GM21423 (cell line): ENCODE results near the gene PPP1R12C.
"Not testable (repeated sequence)": the region's sequence is repeated elsewhere in the genome, so short reads cannot be mapped to it uniquely, and the experiment has no call there.

Experiments used
- ATAC-seq: cut with Tn5 transposase; IDR thresholded peaks from one replicate; pipeline ENCODE4 v1.9.1; 2021; ENCODE audit warnings: mild to moderate bottlenecking, moderate library complexity; ENCODE audit not compliant: unreplicated experiment

PPP1R12C gene

DNA sequence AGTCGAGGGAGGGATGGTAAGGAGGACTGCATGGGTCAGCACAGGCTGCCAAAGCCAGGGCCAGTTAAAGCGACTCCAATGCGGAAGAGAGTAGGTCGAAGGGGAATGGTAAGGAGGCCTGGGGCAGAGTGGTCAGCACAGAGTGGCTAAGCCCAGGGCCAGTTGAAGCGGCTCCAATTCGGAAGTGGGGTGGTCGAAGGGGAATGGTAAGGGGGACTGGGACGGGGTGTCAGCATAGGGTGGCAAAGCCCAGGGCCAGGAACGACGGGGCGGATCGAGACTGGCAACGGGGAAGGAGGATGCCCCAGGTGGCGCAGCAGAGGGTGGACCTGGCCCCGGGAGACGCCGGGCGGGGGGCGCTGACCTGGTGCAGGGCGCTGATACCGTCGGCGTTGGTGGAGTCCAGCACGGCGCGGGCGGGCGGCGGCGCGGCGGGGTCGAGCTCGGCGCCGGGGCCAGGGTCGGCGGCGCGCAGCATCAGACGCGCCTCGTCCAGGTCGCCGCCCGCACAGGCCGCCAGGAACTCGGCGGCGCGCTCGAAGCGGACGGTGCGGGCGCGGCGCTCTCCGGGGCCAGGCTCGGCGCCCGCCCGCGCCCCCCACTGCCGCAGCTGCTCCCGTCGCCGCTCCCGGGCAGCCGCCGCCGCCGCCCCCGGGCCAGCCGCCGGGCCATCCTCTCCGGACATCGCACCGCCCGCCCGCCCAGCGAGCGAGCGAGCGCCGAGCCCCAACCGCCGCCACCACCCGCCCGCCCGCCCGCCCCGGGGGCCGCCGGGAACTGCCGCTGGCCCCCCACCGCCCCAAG, at the start of gene PPP1R12C:
Gene PPP1R12C (minus strand): TSS at position 779 of the 804 bp plus-strand sequence. CDS start 94 bp downstream, at position 685.
- ATAC-seq: peak; percentile 10

DNA sequence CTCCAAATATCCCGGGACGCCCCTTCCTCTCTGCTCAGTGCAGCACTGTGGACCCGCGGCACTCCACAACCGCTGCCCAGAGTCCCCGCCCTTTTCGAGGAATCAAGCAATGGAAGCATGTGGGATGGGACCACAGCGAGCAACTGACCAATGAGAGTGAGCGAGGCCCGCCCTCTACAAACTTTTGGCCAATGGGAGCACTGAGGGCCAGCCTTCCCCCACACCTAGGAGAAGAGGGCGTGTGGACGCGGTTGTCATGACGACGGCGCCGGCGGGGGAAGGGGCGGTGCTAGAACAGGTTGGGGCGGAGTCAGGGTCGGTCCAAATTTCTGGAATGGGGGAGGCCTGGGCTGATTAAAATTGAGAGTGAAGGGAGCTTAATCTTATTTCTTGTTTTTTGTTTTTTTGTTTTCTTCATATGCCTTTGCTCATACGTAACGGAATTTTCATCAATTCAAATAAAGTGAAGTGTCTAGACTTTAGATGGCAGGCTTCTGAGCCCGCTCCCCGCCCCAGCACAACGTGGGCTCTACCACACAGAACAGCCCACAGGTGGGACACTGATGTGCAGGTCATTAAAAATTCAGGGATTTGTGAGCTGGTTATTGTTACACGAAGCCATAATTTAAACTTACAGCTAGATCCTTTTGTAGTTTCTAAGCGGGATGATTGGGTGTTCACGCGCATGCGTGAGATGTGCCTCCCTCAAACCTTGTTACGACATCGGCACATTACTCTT, 49.3 kb upstream of the PPP1R12C start, which contains the start of gene DNAAF3:
Gene DNAAF3 (minus strand): TSS at position 84 of the 739 bp plus-strand sequence. CDS start 200 bp downstream, outside the sequence.
- ATAC-seq: peak; percentile 86

DNA sequence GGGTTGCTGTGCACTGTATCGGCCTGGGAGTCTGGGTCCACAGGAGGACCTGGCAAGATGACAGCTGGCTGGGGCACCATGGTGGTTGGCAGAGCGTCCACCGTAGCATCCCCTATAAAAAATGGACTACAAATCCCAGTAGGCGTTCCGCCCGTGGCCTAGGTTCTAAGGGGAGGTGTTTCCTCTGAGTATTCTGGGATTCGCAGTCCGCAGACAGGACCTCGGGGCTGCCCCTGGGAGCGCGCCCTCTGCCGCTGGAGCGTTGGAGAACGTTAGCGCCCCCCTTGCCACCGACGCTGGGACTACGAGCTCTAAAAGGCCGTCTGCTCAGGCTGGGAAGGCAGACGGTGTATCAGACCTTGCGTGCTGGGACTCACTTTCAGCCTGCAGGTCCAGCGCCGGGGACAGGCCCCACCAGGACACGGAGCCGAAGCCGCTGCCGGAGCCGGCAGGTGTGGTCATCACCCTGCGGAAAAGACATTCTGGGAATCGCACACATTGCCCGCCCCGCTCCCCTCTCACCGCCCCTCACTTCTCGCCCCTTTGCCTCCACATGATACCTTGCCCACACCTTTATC, 48.6 kb upstream of the PPP1R12C start:
- no peak for ATAC-seq

DNA sequence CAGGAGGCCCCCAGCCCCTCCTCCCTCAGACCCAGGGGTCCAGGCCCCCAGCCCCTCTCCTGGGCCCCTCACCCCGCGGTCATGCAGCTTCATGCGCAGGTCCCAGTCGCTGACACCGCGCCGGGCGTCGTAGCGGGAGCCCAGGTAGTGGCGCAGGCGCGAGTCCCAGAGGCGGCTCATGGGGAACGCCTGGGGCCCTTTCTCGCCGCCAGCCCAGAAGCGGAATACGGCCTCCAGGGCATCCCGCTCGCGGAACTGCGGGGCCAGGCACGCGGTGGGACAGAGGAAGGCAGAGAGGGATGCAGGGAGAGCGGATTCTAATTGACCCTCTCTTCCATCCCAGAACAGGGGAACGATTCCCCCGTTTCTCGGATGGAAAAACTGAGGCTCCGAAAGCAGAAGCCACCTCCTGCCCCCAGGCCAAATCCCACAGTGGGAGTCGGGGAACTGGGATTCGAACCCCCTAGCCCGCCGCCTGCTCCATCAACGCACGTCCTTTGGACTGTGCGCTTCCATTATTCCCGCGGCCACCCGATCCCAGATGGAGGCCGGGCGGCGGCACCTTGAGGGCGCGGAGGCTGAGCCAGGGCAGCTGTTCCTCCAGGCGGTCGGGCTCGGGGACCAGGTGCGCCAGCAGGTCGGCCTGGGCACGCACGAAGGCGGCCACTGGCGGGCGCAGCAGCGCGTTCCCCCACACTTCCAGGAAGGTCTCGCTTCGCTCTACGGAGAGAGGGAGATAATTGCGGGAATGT, 44.3 kb upstream of the PPP1R12C start:
- ATAC-seq: no peak

DNA sequence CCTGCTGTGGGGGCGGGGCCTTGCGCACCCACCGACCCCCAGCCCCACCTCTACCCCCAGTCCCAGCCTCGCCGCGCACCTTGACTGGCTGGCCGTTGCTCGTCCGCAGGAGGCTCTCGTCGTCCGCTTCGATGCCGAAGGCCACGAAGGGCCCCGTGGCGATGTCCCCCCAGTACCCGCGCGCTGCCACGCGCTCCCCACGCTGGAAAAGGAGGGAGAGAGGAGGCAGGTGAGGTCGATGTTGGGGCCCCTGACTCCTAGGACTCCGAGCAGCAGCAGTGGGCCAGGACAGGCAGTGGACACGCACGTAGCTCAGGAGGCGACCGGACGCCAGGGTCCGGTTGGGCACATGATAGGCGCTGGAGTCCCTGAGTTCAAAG, 43.5 kb upstream of the PPP1R12C start:
- ATAC-seq: no peak

DNA sequence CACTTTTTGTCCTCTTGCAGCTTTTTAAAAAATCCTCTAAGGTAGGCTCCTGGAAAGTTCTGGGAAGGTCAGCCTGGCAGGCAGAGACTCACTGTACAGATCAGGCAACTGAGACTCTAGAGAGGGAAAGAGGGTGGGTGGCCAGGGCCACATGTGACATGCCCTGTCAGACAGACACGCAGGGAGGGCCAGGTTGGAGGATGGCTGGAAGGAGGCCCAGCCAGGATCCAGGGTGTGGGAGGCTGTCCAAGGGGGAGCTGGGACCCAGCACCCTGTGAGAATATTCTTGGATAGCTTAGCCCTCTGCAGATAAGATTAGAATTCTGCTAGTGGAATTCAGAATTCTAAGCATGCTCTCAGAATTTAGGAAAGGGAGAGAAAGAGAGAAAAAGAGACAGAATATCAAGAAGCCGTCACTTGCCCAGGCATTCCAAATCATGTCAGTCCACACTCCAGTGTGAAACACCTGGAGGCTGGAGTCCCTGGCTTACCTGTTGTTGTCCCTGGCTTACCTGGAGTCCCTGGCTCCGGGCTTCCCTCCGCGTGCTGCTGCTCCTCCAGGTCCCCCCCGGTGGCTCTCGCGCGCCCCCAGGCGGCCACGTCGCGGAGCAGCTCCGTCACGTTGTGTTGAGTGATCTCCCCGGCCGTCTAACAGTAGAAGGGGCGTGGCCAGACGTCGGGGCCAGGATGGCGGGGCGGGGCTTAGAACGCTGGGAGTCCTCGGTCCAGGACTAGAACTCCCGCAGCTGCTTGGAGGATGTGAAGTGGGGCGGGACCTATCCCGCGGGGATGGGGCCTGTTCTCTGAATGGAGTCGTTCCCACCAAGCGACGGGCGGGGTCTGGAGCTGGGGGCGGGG, 42.9 kb upstream of the PPP1R12C start:
- peak; percentile 56 for ATAC-seq

DNA sequence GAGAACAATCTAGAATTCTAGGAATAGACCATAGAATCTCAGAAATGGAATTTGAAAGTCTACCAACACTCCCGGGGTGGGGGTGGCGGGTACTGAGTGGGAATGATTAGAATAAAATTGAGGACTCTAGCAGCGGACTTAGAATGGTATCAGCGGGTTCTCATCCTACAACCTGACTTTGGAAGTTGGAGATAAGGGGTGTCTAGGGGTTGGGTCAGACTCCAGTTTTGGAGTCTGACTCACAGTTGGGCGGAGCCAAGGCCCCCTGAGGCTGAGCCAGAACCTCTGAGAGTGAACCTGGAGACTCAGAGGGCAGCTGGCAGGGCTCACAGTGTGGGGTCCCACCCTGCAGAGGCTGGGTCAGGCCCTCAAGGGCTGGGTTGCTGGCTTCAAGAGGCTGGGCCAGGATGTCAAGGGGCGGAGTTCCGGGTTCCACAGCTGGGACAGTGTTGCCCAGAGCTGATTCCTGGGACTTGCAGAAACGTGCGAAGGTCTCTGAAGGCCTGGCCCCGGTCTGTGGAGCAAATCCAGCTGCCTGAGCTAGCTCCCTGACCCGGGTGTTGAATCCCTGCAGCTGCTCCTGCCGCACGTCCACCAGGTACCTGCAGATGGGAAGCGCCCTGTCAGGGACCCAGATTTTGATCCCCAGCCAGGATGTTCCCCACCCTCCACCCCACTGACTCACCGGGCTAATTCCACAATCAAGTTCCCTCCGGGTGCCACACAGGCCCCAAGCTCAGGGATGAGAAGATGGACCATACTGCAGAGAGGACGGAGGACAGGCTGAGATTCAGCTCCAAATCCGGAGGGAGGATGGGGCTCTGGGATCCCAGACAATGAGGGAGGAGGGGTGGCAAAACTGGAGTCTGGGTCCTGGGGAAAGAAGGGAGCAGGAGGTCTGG, 41.7 kb upstream of the PPP1R12C start:
- ATAC-seq: no peak

DNA sequence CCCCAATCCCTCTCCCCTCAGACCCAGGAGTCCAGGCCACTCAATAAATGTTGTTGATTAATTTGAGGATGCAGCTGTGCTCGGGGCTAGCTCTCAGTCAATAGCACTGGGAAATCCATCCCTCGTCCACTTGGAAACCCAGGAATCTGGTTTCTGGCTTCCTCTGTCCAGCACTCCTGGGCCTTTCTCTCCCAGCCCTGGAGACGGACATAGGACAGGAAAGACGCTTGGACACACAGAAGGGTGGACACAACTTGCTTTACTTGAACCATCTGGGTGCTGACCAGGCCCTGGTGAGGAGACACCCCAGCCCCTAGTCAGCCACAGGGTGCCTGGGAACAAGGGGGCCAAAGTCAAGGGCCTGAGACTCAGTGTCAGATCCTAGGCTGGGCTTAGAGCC, 41.0 kb upstream of the PPP1R12C start:
- no peak for ATAC-seq

DNA sequence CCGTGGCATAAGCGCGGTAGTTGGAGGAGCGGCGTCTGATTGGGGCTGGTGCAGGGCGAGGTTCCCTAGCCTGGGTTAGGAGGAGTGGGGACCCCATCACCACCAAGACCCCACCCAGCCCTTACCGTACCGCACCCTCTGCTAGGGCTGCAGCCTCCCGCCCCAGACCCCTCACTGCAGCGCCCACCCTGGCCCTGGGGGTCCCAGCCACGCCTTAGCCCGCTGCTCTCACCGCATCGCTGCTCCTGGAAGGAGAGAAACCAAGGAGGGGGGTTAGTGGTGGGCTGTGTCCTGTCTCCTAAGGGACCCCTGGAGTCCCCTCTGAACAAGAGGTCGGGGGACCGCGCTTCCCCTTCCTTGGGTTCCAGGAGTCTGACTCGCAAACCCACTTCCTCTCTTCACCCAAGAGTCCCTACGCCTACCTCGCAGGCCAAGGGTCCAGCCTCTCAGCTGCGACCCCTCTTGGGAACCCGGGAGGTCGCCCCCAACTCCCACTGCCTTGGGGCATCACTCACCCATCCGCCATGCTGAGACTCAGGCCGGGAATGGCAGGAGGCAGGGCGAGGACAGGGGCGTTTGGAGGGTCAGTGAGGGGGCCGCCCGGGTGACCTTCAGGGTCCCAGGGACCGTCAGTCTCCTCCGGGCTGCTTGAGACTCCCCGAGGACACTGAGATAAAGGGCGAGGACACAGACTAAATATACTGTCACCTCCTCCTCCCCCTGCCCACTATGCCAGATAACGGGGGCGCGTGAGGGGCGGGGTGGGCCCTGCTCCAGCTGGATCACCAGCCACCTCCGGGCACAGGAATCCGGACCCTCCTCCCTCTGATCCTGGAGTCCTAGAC, 39.8 kb upstream of the PPP1R12C start, which contains the start of gene TNNI3:
Gene TNNI3 (minus strand): TSS at position 669 of the 845 bp plus-strand sequence. CDS start 143 bp downstream, at position 526.
- ATAC-seq: no peak

DNA sequence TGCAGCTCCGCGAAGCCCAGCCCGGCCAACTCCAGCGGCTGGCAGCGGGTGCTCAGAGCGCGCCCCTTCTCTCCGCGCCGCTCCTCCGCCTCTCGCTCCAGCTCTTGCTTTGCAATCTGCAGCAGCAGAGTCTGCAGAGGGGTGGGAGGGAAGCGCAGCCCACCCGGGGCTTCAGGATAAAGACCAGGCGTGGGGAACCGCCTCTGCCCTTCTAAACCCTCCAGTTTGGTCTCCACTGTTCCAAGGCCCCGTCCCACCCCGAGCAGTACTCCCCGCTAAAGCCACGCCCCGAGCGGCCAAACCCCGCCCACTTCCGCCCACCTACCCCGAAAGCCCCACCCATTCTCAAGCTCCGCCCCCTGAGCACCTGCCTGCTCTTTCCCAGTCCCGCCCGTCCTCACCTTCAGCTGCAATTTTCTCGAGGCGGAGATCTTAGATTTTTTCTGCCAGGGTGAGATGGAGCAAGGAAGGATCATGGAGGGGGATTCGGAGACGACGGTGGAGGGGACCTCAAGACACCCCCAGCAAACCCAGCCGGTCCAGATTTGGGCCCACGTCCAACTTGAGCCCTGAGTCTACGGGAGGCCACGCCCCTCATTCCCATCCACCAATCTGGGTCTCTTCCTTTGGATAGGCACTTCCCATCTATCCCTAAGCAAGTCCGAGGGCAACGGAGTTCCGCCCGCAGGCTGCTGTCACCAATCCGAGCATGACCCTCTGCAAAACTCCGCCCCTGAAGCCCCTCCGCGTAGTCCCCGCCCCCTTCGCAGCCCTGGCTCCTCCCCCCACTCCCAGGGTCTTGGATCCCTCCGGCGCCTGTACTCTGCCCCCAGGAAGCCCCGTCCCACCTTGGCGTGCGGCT, 39.0 kb upstream of the PPP1R12C start:
- no peak for ATAC-seq

DNA sequence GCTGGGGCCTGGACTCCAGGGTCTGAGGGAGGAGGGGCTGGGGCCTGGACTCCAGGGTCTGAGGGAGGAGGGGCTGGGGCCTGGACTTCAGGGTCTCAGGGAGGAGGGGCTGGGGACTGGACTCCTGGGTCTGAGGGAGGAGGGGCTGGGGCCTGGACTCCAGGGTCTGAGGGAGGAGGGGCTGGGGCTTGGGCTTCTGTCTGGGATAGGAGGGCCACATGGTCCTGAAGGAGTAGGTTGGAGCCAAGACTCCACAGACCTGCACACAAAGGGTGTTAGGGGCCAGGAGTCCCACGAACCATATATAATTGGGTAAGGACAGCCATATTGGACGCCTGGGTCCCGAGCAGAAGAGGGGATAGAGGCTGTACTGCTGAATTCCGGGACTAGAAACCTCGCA, 38.3 kb upstream of the PPP1R12C start:
- not testable (repeated sequence) for ATAC-seq

DNA sequence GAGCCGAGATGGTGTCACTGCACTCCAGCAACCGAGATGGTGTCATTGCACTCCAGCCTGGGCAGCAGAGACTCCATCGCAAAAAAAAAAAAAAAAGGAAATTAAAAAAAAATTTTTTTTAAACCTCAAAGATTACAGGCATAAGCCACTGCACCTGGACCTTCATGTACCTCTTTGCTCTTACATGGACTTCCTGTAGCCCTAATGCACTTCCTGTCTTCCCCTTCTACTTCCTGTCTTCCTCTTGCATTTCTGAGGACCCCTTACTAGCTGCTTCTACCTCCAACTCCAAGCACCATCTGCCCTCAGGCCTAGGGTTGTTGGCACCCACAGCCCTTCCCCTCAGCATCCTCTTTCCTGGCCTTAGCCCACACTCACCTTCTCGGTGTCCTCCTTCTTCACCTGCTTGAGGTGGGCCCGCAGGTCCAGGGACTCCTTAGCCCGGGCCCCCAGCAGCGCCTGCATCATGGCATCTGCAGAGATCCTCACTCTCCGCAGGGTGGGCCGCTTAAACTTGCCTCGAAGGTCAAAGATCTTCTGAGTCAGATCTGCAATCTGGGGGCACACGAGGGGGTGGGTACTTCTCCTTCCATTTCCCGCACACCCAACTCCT, 36.3 kb upstream of the PPP1R12C start:
- no peak for ATAC-seq

DNA sequence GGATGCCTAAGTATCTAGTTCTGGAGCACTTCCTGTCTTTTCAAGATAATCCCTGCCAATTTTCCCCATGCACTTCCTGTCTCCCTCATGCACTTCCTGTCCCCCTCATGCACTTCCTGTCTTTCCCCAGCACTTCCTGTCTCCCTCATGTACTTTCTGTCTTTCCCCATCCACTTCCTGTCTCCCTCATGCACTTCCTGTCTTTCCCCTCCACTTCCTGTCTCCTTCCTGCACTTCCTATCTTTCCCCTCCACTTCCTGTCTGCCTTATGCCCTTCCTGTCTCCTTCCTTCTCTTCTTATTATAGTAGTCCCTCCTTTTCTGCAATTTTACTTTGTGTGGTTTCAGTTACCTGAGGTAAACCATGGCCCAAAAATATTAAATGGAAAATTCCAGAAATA, 34.6 kb upstream of the PPP1R12C start:
- no peak for ATAC-seq

DNA sequence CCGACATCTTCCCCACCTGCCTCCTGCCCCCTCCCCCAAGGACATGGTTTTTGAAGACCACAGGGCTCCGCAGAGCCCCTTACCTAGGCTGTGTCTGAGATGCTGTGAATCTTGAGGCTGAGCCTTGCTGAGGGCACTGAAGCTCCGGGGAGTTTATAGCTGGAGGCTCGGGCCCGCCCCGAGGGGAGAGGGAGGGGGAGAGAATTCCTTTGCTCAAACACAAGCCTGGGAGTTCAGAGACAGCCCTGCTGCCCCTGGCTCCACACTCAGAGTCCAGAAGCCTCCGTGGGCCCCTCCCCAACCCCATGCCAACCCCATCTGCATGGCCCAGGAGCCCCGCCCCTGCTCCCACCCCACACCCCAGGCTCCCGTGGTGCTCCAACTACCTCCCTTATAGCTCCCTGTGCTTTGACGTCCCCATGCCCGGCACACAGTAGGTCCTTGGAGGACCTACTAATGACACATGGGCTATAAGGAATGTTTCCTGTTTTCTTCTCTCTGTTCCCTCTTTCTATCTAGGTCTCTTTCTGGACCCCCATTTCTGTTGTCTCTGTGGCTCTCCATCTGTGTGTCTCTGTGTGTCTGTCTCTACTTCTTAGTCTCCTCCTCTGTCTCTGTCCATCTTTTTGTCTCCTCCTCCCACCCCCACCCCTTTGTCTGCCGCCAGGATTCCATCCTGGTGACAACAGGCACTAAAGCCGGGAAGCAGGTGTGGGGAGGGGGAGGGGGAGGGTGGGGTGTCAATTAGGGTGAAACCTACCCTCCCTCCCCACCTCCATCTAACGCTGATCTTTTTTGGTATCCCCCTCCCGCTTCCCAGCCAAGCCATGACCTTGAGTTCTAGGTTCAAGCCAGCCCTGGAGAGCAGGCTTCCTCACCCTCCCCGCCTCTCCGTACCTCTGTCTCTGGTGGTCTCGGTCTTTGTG, 31.9 kb upstream of the PPP1R12C start, which contains the start of gene TNNT1:
Gene TNNT1 (minus strand): TSS at position 129 of the 926 bp plus-strand sequence. CDS start 2,049 bp downstream, outside the sequence.
- no peak for ATAC-seq

DNA sequence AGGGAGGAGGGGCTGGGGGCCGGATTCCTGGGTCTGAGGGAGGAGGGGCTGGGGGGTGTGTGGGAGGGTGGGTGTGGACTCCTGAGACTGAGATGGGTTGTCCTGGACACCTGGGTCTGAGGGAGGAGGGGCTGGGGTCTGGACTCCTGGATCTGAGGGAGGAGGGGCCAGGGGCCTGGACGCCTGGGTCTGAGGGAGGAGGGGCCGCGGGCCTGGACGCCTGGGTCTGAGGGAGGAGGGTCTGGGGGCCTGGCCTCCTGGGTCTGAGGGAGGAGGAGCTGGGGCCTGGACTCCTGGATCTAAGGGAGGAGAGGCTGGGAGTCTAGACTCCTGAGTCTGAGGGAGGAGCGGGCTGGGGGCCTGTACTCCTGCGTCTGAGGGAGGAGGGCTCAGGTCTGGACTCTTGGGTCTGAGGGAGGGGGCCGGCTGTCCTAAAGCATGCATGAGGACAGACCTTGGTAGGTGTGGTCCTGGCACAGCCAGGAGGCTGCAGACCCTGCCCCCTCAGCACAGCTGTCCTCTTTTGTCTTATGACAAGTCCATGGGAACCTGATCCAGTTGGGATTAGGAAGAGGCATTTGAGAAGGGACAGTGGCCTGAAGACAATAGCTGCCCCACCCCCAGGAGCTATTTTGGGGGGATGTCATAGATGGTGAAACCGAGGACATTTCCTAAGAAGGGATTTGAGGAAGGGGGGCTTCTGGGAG, 30.3 kb upstream of the PPP1R12C start:
- ATAC-seq: no peak
